ENCODE measurements around the gene SCAMP1.
A peak's percentile ranks its signal among the peaks of the same experiment; 100 is the strongest.

SCAMP1 gene

DNA sequence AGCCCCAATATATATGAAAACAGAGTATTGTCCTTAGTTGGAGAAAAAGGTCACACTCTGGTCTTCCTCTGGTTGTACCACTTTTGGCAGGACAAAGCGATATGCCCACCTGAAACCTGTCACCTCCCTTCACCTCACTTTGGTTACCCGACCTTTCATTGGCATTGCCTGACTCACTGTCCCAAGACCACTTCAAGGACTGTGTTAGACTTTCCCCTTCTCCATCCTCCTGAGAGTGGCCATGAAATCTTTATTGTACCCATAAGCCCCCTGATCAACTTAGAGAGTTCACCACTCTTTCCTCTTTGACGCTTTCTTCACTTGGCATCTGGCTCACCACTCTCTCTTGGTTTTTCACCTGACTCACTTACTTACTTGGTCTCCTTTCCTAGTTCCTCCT, 33.5 kb upstream of the SCAMP1 start:
- Histone ChIP-seq H3K27ac (ENCODE audit: extremely low read depth, low read depth, low read length) (no peak overlapping the region), H3K9me3 (ENCODE audit: control insufficient read depth, insufficient read depth, low read depth, low read length) (no peaks in the 10 kb centered on the region), H3K4me3 (ENCODE audit: low read depth, low read length) (no peak overlapping the region), H3K36me3 (ENCODE audit: control insufficient read depth in 2 of 2, insufficient read depth in 1 of 2, low read length in 2 of 2) (no peaks in the 10 kb centered on the region), H3K4me1 (ENCODE audit: control insufficient read depth, insufficient read depth, low read length) (no peaks in the 10 kb centered on the region)
- CTCF ChIA-PET = no interaction called here
- POLR2A ChIA-PET = no interaction called here
- TF ChIP-seq PRDM1 (tag by site-specific recombination; IDR thresholded peaks at IDR 0.05) (peak; percentile 71; the same call in 1 of the 2 replicates), HOXC10 (CRISPR knock-in tag; IDR thresholded peaks at IDR 0.05) (no peak)

DNA sequence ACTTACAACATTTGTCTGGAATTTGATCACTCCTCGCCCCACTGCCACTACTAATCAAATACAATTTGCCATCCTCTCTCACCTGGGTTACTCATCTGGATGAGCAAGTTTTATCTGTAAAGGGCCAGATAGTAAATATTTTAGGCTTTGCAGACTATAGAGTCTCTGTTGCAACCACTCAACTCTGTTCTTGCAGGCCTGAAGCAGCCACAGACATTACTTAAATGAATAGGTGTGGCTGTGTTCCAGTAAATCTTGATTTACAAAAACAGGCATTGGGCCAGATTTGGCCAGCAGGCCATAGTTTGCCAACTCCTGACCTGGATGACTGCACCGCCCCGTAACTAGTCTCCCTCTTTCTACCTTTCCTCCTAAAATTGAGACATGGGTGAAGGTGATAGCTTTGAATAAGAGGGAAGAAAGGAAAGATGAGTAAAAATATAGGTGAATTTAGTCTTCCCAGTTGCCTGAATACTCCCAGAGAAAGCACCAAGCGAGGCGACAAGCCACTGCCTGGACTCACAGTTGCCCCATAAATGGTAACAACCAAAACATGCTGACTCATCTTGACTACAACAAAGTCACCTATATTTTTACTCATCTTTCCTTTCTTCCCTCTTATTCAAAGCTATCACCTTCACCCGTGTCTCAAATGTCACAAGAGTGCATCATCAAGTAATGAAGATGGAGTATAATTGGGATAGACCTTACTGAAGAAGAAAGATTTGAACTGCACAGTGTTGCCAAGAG, 32.5 kb upstream of the SCAMP1 start:
- POLR2A ChIA-PET = no interaction called here
- CTCF ChIA-PET = interaction anchor here (0.6 kb wide), 1 partner anchor 388 kb away, joined by 3 read pairs; no protein-coding TSS in a partner anchor
- Histone ChIP-seq H3K4me3 (ENCODE audit: low read depth, low read length) (no peak overlapping the region), H3K4me1 (ENCODE audit: control insufficient read depth, insufficient read depth, low read length) (no peaks in the 10 kb centered on the region), H3K9me3 (ENCODE audit: control insufficient read depth, insufficient read depth, low read depth, low read length) (no peaks in the 10 kb centered on the region), H3K36me3 (ENCODE audit: control insufficient read depth in 2 of 2, insufficient read depth in 1 of 2, low read length in 2 of 2) (no peaks in the 10 kb centered on the region), H3K27ac (ENCODE audit: extremely low read depth, low read depth, low read length) (no peak overlapping the region)
- TF ChIP-seq ZNF558 (tag by site-specific recombination; IDR thresholded peaks at IDR 0.05) = no peak
- TF ChIP-seq PRDM1 (tag by site-specific recombination; IDR thresholded peaks at IDR 0.05) = peak; percentile 23; the same call in 1 of the 2 replicates
- TF ChIP-seq, protein P1, sequence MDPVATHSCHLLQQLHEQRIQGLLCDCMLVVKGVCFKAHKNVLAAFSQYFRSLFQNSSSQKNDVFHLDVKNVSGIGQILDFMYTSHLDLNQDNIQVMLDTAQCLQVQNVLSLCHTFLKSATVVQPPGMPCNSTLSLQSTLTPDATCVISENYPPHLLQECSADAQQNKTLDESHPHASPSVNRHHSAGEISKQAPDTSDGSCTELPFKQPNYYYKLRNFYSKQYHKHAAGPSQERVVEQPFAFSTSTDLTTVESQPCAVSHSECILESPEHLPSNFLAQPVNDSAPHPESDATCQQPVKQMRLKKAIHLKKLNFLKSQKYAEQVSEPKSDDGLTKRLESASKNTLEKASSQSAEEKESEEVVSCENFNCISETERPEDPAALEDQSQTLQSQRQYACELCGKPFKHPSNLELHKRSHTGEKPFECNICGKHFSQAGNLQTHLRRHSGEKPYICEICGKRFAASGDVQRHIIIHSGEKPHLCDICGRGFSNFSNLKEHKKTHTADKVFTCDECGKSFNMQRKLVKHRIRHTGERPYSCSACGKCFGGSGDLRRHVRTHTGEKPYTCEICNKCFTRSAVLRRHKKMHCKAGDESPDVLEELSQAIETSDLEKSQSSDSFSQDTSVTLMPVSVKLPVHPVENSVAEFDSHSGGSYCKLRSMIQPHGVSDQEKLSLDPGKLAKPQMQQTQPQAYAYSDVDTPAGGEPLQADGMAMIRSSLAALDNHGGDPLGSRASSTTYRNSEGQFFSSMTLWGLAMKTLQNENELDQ (tag by site-specific recombination; IDR thresholded peaks at IDR 0.05; ENCODE audit: low read depth) = no peak

DNA sequence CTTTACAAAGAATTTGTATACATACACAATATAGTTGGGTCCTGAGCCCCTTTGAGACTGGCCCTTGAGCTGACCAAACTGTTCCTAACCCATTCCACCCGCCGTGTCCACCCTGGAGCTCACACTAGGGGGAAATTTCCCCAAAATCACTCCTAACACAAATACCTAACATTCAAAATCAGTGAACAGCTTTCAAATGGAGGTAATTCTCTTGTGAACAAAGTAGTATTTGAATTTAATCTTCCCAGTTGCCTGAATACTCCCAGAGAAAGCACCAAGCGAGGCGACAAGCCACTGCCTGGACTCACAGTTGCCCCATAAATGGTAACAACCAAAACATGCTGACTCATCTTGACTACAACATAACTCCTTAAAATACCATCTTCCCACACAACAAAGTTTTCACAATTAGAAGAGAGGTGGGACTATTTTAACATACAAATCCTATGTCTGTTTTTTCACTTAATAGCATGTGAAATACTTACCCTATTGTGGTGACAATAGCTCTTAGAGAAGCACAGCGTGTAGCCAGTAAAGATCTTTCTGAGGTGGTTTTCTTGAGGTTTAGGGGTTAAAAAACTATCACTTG, 31.7 kb upstream of the SCAMP1 start:
- no peak overlapping the region for H3K4me3 ChIP-seq (ENCODE audit: low read depth, low read length)
- H3K36me3 ChIP-seq (ENCODE audit: control insufficient read depth in 2 of 2, insufficient read depth in 1 of 2, low read length in 2 of 2) = no peaks in the 10 kb centered on the region
- ChIA-PET POLR2A (no interaction called here), CTCF (interaction anchor here (0.6 kb wide), 1 partner anchor 387 kb away, joined by 3 read pairs; no protein-coding TSS in a partner anchor)
- TF ChIP-seq SETDB1 (IDR thresholded peaks at IDR 0.05; ENCODE audit: insufficient read length, low read length) = no peak
- TF ChIP-seq, protein P2, sequence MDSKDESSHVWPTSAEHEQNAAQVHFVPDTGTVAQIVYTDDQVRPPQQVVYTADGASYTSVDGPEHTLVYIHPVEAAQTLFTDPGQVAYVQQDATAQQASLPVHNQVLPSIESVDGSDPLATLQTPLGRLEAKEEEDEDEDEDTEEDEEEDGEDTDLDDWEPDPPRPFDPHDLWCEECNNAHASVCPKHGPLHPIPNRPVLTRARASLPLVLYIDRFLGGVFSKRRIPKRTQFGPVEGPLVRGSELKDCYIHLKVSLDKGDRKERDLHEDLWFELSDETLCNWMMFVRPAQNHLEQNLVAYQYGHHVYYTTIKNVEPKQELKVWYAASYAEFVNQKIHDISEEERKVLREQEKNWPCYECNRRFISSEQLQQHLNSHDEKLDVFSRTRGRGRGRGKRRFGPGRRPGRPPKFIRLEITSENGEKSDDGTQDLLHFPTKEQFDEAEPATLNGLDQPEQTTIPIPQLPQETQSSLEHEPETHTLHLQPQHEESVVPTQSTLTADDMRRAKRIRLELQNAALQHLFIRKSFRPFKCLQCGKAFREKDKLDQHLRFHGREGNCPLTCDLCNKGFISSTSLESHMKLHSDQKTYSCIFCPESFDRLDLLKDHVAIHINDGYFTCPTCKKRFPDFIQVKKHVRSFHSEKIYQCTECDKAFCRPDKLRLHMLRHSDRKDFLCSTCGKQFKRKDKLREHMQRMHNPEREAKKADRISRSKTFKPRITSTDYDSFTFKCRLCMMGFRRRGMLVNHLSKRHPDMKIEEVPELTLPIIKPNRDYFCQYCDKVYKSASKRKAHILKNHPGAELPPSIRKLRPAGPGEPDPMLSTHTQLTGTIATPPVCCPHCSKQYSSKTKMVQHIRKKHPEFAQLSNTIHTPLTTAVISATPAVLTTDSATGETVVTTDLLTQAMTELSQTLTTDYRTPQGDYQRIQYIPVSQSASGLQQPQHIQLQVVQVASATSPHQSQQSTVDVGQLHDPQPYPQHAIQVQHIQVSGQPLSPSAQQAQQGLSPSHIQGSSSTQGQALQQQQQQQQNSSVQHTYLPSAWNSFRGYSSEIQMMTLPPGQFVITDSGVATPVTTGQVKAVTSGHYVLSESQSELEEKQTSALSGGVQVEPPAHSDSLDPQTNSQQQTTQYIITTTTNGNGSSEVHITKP (tag by site-specific recombination; IDR thresholded peaks at IDR 0.05) = peak; percentile 45; the same call in 1 of the 2 replicates
- H3K4me1 ChIP-seq (ENCODE audit: control insufficient read depth, insufficient read depth, low read length) = no peaks in the 10 kb centered on the region
- no peaks in the 10 kb centered on the region for H3K9me3 ChIP-seq (ENCODE audit: control insufficient read depth, insufficient read depth, low read depth, low read length)
- no peak overlapping the region for H3K27ac ChIP-seq (ENCODE audit: extremely low read depth, low read depth, low read length)

DNA sequence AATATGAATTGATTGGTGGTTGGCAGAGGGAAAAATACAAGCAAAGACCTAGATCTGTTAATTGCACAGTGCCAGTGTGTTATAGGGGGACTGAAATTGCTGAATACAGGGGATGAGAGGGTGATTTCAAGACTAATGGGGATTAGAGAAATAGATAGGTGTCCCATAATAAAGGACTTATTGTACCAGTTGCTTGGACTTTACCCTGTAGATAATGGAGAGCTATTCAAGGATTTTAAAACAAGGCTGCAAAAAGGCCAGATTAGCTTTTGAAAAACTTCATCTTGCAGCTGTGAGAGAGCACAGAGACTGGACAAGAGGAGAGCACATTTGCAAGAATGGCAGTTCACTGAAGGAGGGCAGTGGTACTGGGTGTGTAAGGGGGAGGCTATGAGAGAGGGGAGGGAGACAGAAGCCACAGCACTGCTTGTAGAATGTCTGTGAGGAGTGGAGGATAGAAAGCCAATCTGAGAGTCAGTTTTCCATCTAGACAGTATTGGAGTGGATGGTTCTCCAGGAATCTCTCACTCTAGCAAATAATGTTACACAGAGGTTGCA, 28.8 kb upstream of the SCAMP1 start:
- no peaks in the 10 kb centered on the region for H3K4me1 ChIP-seq (ENCODE audit: control insufficient read depth, insufficient read depth, low read length)
- no peak overlapping the region for H3K27ac ChIP-seq (ENCODE audit: extremely low read depth, low read depth, low read length)
- no peaks in the 10 kb centered on the region for H3K36me3 ChIP-seq (ENCODE audit: control insufficient read depth in 2 of 2, insufficient read depth in 1 of 2, low read length in 2 of 2)
- POLR2A ChIA-PET = no interaction called here
- no peaks in the 10 kb centered on the region for H3K9me3 ChIP-seq (ENCODE audit: control insufficient read depth, insufficient read depth, low read depth, low read length)
- CTCF ChIA-PET = interaction anchor here (1.0 kb wide), 1 partner anchor 11 kb away, joined by 3 read pairs; no protein-coding TSS in a partner anchor
- TF ChIP-seq SALL2 (tag by site-specific recombination; IDR thresholded peaks at IDR 0.05; ENCODE audit: borderline replicate concordance) = no peak
- no peak for TF ChIP-seq ZNF791 (tag by site-specific recombination; IDR thresholded peaks at IDR 0.05)
- no peak for TF ChIP-seq ZNF48 (tag by site-specific recombination; IDR thresholded peaks at IDR 0.05)
- TF ChIP-seq ZNF561 (tag by site-specific recombination; IDR thresholded peaks at IDR 0.05; ENCODE audit: borderline replicate concordance) = no peak
- no peak for TF ChIP-seq ZNF211 (tag by site-specific recombination; IDR thresholded peaks at IDR 0.05; ENCODE audit: low read depth)
- no peak for TF ChIP-seq SCRT2 (tag by site-specific recombination; IDR thresholded peaks at IDR 0.05)
- no peak for TF ChIP-seq SP7 (tag by site-specific recombination; IDR thresholded peaks at IDR 0.05)
- TF ChIP-seq, protein P3, sequence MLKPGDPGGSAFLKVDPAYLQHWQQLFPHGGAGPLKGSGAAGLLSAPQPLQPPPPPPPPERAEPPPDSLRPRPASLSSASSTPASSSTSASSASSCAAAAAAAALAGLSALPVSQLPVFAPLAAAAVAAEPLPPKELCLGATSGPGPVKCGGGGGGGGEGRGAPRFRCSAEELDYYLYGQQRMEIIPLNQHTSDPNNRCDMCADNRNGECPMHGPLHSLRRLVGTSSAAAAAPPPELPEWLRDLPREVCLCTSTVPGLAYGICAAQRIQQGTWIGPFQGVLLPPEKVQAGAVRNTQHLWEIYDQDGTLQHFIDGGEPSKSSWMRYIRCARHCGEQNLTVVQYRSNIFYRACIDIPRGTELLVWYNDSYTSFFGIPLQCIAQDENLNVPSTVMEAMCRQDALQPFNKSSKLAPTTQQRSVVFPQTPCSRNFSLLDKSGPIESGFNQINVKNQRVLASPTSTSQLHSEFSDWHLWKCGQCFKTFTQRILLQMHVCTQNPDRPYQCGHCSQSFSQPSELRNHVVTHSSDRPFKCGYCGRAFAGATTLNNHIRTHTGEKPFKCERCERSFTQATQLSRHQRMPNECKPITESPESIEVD (tag by site-specific recombination; IDR thresholded peaks at IDR 0.05) = no peak
- no peak for TF ChIP-seq ZFHX2 (tag by site-specific recombination; conservative IDR thresholded peaks at IDR 0.05)
- TF ChIP-seq FEZF1 (tag by site-specific recombination; IDR thresholded peaks at IDR 0.05) = no peak
- TF ChIP-seq OSR2 (tag by site-specific recombination; IDR thresholded peaks at IDR 0.05) = no peak
- TF ChIP-seq ZBTB7A (tag by site-specific recombination; IDR thresholded peaks at IDR 0.05; ENCODE audit: low read depth) = no peak
- H3K4me3 ChIP-seq (ENCODE audit: low read depth, low read length) = no peak overlapping the region
